ENCODE results near the gene ASIC3. TPM values are rescaled to one million over a fixed set of nuclear protein-coding genes. Genes with fewer than 3 reads are reported as not detected.

ASIC3 gene
- total and polyA plus RNA-seq, 9 donors = 1.0 to 9.4 (median 3.8) TPM

DNA sequence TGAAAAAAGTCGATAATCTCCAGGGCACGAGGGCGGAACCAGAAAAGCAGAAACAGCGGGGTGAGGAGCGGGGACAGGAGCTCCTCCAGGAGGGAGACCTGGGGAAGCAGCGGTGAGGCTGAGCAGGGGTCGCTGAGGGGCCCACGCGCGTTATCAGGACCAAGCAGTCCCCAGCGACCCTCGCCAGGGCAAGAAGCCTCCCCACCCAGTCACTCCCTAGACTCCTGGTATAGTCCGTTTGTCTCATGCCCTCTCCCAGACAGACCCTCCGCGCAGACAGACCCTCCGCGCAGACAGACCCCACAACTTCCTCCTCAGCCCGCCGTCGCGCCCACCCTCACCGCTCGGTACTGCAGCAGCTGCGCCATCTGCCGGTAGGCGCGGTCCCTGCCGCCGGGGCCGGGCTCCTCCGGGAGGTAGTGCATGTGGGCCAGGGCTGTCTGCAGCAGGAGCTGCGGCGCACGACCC, 30.3 kb upstream of the ASIC3 start:
- 3 to 4% (median 4%) methylated on average over 34 of the region's 34 CpGs for WGBS, 3 donors
- Histone ChIP-seq H3K36me3 (no peaks in the 10 kb centered on the region), H3K27me3 (no peaks in the 10 kb centered on the region), H3K27ac (no peak overlapping the region), H3K4me3 (no peak overlapping the region), H3K9me3 (no peaks in the 10 kb centered on the region), H3K4me1 (ENCODE audit: insufficient read depth) (peaks cover 6% of the 10 kb centered on the region)
- no peak for TF ChIP-seq POLR2A (IDR thresholded peaks at IDR 0.05)
- no peak for TF ChIP-seq EP300 (IDR thresholded peaks at IDR 0.05)
- TF ChIP-seq, protein P1, sequence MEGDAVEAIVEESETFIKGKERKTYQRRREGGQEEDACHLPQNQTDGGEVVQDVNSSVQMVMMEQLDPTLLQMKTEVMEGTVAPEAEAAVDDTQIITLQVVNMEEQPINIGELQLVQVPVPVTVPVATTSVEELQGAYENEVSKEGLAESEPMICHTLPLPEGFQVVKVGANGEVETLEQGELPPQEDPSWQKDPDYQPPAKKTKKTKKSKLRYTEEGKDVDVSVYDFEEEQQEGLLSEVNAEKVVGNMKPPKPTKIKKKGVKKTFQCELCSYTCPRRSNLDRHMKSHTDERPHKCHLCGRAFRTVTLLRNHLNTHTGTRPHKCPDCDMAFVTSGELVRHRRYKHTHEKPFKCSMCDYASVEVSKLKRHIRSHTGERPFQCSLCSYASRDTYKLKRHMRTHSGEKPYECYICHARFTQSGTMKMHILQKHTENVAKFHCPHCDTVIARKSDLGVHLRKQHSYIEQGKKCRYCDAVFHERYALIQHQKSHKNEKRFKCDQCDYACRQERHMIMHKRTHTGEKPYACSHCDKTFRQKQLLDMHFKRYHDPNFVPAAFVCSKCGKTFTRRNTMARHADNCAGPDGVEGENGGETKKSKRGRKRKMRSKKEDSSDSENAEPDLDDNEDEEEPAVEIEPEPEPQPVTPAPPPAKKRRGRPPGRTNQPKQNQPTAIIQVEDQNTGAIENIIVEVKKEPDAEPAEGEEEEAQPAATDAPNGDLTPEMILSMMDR (IDR thresholded peaks at IDR 0.05) = peak; percentile 61 to 83 (median 79)
- intact Hi-C loops (cut with DNase I) = loop anchor here in 3 of 4 donors (5.0 to 10.0 kb wide), 2 partner anchors 56 to 97 kb away; no protein-coding TSS in a partner anchor
- peak; percentile 50 to 83 (median 76) for DNase-seq

- intact Hi-C loops (cut with DNase I) = loop anchor here in 3 of 4 donors (5.0 to 10.0 kb wide), 2 partner anchors 56 to 96 kb away; no protein-coding TSS in a partner anchor
- H3K27me3 ChIP-seq = no peaks in the 10 kb centered on the region
- TF ChIP-seq, protein P1 (IDR thresholded peaks at IDR 0.05) = no peak
- no peak for TF ChIP-seq EP300 (IDR thresholded peaks at IDR 0.05)
- no peak for TF ChIP-seq POLR2A (IDR thresholded peaks at IDR 0.05)
- H3K36me3 ChIP-seq = no peaks in the 10 kb centered on the region
- H3K9me3 ChIP-seq = no peaks in the 10 kb centered on the region
- peak in 2 of 5 donors; percentile 46 to 60 for DNase-seq
- no peak overlapping the region for H3K4me3 ChIP-seq
- peaks cover 6% of the 10 kb centered on the region for H3K4me1 ChIP-seq (ENCODE audit: insufficient read depth)
- WGBS, 3 donors = 0 to 1% (median 1%) methylated on average over 55 to 82 of the region's 82 CpGs
- no peak overlapping the region for H3K27ac ChIP-seq
Measured at GRCh38 chr7:151018421-151019129, 29.8 kb upstream of the ASIC3 start.

GRCh38 chr7:151019130-151019447, 29.2 kb upstream of the ASIC3 start:
- Histone ChIP-seq H3K4me3 (no peak overlapping the region), H3K4me1 (ENCODE audit: insufficient read depth) (peaks cover 5% of the 10 kb centered on the region), H3K36me3 (no peaks in the 10 kb centered on the region), H3K27me3 (no peaks in the 10 kb centered on the region), H3K27ac (no peak overlapping the region), H3K9me3 (no peaks in the 10 kb centered on the region)
- DNase-seq = no peak
- WGBS, 3 donors = 12 to 22% (median 15%) methylated on average over 19 to 20 of the region's 20 CpGs
- no peak for TF ChIP-seq EP300 (IDR thresholded peaks at IDR 0.05)
- intact Hi-C loops (cut with DNase I) = loop anchor here in 3 of 4 donors (5.0 to 10.0 kb wide), 2 partner anchors 57 to 96 kb away; no protein-coding TSS in a partner anchor

- no peak for DNase-seq
- H3K4me3 ChIP-seq = no peak overlapping the region
- H3K36me3 ChIP-seq = no peaks in the 10 kb centered on the region
- H3K9me3 ChIP-seq = no peaks in the 10 kb centered on the region
- TF ChIP-seq EP300 (IDR thresholded peaks at IDR 0.05) (no peak), POLR2A (IDR thresholded peaks at IDR 0.05) (no peak)
- TF ChIP-seq, protein P1 (IDR thresholded peaks at IDR 0.05) = no peak
- no peak overlapping the region for H3K27ac ChIP-seq
- WGBS, 3 donors = 42 to 45% (median 44%) methylated on average over 7 of the region's 7 CpGs
- H3K27me3 ChIP-seq = no peaks in the 10 kb centered on the region
- peaks cover 5% of the 10 kb centered on the region for H3K4me1 ChIP-seq (ENCODE audit: insufficient read depth)
- intact Hi-C loops (cut with DNase I) = no loop called here
Measured at GRCh38 chr7:151020231-151020630, 28.1 kb upstream of the ASIC3 start.

- TF ChIP-seq POLR2A (IDR thresholded peaks at IDR 0.05) (no peak), EP300 (IDR thresholded peaks at IDR 0.05) (no peak)
- TF ChIP-seq, protein P1 (IDR thresholded peaks at IDR 0.05) = no peak
- Histone ChIP-seq H3K27me3 (no peaks in the 10 kb centered on the region), H3K27ac (no peak overlapping the region), H3K4me1 (ENCODE audit: insufficient read depth) (peaks cover 1% of the 10 kb centered on the region), H3K9me3 (no peaks in the 10 kb centered on the region), H3K4me3 (no peak overlapping the region), H3K36me3 (no peaks in the 10 kb centered on the region)
- intact Hi-C loops (cut with DNase I) = no loop called here
- WGBS, 3 donors = 76 to 85% (median 80%) methylated on average over 10 of the region's 10 CpGs
- no peak for DNase-seq
Measured at GRCh38 chr7:151023232-151023631, 25.1 kb upstream of the ASIC3 start.
